ENCODE data around the gene CFAP100.

Gene CFAP100

GRCh38 chr3:126406389-126407296, 11.9 kb downstream of the CFAP100 start:
- DNase-seq, result no peak

DNA sequence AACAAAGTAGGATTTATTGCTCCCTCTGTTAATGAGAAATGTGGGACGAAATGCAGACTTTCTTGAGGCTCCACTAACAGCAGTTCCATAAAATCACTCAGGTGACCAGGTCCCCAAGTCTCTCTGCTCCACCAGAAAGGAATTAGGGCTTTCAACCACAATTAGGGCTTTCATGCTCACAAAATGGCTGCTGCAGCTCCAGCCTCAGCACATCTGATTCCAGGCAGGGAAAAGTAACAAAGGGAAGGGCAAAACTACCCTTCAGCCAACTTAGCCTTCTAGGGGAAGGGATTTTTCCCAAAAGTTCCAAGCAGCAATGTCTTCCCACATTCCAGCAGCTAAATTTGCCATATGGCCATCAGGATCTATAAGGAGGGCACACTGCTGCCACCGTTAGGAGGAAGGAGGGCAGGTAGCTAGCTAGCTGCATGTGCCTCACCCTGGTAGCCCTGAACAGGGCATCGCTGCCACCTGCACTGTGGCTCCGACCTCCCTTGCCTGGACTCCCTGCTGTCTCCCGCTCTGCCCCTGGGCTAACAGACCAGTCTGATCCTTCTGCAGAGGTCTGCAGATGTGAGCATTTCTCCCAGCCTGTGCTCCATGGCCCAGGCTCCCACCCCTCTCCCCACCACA, 12.8 kb downstream of the CFAP100 start:
- DNase-seq, result no peak

- no peak for DNase-seq
Measured at GRCh38 chr3:126408099-126408498, 13.4 kb downstream of the CFAP100 start.

- no peak for DNase-seq
Measured at GRCh38 chr3:126412841-126413692, 18.4 kb downstream of the CFAP100 start.

DNA sequence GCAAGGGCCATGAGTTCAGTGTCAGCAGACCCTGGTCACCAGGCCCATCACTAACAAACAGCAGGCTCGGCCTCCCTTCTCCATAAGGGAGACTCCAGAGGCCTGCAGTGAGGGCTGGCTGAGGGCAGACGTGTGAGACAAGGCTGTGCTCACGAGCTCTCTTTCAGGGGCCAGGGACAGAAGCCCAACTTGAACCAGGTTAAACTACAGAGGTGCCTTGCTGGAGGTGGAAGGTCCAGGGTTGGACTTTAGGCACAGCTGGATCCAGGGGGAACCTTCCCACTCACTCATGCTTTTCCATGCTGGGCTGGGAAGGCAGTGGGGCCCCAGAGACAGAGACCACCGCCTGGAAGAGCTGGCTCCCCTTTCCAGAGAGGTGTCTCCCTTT, 19.0 kb downstream of the CFAP100 start:
- no peak for DNase-seq

GRCh38 chr3:126414406-126414805, 19.7 kb downstream of the CFAP100 start:
- no peak for DNase-seq

DNA sequence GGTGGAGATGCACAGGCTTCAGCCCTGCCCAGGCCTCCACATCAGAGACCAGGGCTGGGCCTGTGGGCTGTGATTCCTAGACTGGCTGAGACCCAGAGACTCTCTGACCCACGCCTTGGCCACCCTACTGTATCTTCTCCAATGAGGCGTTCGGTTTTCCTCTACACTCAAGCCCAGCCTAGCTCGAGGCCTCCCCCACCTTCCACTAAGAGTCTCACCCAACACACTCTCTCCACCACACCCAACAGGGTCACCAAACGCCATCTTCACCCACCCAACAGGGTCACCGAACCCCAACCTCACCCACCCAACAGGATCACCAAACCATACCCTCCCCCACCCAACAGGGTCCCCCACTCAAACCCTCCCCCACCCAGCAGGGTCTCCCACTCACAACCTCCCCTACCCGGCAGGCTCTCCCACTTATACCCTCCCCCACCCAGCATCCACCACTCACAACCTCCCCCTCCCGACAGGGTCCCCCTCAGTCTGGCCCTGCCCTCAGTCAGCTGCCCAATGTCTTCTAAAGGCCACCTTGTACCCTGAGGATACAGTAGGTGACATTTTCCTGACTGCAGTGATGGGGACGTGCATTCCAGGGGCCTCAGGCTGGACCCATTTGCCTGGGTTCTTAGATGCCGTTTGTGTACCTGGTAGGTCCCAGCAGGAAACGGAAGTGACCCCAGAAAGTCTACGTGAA, 20.4 kb downstream of the CFAP100 start:
- no peak for DNase-seq

DNA sequence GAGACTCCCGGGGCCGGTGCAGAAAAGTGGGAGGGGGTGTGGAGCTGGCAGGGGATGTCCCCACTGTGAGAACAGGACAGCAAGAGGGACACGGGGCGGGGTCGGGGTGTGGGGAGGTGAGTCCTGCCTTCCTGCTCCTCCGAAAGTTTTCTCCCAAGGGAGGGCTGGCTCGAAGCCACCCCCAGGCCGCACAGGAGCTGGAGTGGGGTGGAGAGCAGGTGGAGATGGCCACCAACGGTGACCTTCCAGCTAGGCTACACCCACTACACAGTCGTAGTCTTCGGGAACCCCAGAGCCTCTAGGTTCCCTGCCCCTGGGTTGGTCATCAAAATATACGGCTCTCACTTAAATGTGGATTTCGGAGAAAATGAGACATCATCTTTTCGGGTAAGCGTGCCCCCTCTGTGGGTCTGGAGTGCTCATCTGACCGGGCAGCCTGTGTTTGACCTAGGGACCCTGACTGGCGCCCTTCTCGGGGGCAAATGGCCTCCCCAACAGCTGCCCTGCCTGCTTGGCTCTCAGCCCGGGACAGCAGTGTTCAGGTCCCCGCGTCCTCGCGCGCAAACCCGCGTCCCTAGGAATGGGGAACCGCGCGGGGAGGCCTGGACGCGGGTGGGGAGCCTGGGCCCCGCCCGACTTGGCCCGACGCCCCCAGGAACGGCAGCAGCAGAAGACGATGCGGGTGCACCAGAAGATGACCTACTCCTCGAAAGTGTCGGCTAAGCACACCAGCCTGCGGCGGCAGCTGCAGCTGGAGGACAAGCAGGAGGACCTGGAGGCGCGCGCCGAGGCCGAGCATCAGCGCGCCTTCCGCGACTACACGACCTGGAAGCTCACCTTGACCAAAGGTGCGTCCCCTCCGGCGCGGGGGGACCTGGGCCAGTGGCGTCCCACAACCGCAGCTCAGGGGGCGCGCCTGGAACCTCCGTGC, 21.2 kb downstream of the CFAP100 start:
- DNase-seq, result no peak

DNA sequence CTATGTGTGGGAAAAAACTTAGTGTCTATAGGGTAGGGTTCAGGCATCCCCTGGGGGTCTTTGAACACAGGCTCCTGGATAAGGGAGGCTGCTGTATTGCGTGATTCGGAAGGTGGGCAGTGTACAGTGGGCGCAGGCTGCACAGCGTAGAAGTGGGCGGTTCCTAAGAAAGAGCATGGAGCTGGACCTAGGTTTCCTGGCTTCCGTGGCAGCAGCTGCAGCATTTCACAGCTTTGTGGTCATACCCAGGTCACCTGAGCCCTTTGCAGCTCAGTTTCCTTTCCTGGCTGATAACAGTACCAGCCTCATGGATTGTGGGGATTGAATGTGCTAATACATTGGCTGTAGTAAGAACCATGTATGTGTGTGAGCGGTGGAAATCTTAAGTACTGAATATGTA, 22.2 kb downstream of the CFAP100 start:
- no peak for DNase-seq

DNA sequence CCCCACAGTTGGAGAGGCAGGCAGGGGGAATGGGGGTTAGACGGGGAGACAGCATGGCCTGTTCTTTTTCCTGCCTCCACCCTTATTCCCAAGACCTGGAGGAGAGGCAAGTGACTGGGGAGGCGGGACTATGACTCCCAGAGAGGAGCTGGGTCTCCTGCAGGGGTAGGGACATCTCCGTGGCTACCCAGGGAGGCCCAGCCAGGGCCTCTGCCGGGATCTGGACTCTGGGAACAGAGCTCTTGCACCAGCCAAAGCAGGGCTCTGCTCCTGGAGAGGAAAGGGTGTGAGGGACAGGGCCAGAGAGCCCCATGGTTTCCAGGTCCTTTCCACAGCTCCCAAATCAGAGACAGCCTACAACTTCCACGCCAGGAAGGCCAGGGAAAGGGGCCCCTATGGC, 22.8 kb downstream of the CFAP100 start:
- DNase-seq, result no peak

- DNase-seq, result no peak
Measured at GRCh38 chr3:126417981-126418530, 23.3 kb downstream of the CFAP100 start.

GRCh38 chr3:126418661-126419131, 24.0 kb downstream of the CFAP100 start:
- no peak for DNase-seq

- DNase-seq, result no peak
Measured at GRCh38 chr3:126419151-126419703, 24.5 kb downstream of the CFAP100 start.

GRCh38 chr3:126419886-126420786, 25.4 kb downstream of the CFAP100 start:
- DNase-seq, result no peak

DNA sequence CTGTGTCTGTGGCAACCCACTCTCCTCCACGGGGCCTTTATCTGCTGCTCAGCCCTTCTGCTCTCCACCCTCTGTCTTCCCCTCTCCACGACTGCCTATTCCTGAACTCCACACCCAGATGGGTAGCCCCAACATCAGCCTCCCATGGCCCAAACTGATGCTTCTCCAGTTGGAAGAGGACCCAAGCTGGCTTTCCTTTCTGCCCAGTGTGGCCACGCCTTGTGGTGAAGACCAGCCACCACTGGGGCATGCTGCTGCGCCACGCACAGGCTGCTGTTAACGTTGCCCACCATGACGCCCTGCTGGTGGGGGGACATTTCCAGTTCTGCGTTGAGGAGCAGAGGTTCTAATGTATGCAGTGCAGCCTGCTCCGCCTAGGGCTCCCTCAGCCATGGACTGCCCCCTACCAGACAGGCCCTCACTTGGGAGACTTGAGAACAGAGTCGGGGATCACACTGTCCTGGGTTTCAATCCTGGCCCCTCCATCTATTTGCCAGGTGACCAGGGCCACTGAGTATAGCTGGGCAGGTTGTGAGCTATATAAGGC, 26.9 kb downstream of the CFAP100 start:
- DNase-seq, result no peak

DNA sequence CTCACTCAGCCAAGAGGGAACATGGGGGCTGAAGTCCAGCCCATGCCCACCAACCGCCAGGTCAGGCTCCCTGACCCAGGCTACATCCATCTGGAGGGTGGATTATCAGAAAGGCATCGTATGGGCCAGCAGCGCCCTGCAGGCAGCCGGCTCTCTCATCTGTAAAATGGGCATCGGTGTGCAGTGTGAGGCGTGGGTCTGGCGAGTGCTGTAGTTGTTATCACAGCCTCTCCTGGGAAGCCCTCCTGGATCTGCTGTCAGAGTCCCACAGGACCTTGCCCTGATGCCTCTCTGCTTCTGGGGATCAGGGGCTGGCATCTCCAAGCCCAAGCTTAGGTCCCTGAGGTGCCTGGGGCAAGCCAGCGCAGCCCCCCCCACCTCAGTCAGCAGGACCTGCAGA, 27.4 kb downstream of the CFAP100 start:
- no peak for DNase-seq

- DNase-seq, result no peak
Measured at GRCh38 chr3:126422571-126423091, 27.9 kb downstream of the CFAP100 start.

- DNase-seq, result no peak
Measured at GRCh38 chr3:126423191-126424038, 28.7 kb downstream of the CFAP100 start.
